NCI-H2227 treated with DMSO at 0.1 percent for 48 hours (cell line): ENCODE results near the gene LMAN2.

Experiments used
- DNase-seq: peaks from one replicate; lab custom pipeline; 2025; lab: John Stamatoyannopoulos, UW

The LMAN2 gene

DNA sequence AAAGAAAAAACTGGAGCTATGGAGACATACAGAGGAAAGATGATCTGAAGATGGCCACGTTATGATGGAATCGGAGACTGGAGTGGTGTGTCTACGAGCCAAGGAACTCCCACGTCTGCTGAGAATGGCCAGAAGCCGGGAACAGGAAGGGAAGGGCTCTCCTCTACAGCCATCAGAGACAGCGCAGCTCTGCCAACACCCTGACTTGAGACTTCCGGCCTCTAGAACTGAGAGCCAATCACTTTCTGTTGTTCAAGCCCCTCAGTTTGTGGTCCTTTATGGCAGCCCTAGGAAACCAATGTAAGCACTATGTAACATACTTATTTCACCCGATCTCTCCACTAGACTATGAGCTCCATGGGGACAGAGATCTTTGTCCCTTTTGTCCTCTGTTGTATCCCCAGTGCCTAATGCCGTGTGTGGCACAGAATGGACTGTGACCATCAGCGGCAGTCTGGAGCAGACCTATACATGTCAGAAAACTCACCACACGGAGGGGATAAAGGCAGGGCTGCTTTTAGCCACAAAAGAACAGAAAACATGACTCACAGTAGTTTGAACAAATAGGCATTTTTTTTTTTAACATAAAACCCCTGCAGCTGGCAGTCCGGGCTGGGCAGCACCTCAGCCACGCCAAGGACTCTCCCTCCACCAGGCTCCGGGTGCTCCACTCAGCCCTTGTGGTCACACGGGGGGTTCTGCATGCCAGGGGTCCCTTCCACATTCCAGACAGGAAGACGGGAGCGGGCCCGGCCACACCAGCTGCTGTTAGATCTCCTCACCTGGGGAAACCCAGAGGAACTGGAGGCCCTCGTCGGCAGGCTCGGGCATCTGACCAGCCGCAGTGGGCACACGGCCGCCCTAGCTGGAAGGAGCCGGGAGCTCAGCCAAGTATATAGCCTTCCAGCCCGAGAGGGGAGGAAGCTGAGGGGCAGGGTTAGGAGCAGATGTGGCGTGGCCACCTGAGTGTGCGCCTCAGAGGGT lies 23.6 kb downstream of the LMAN2 start:
- no peak for DNase-seq

DNA sequence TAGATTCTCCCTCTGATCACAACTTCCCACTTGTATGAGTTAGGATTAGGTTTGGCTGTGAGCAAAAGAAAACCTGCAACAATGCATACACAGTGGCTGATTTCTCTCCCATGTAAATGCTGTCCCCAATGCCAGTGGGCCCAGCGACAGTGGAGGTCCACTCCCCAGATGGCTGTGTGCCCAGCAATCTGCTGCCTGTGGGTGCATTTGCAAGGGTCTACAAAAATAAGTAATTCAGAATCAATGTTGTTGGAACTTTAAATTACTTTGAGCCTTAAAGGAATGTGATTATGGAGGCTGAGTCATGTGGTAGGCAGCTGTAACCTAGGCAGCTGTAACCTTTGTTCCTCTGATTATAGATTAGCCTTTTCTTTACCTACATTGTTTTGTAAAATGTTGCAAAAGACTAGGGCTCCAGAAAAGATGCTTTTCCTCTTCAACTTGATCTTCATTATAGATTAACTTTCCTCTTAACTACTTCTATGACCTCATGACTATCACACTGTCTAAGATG lies 25.5 kb downstream of the LMAN2 start:
- no peak for DNase-seq

DNA sequence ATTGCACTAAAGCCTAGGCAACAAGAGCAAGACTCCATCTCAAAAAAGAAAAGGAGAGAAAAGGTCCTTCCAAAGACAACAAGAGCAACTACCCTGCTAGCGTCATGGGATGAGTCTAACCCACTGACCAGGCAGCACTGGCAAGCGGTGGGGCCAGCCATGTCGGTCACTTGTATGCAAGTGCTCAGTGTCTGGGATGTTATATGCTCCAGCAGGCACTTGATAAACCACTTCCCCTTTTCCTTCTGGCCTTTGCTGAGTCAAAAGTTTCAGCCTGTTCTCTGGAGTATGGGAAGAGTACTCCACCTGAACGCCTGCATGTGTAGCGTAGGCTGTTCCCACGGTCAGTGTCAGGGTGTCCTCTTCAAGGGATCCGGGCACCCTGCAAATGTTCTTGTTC lies 30.6 kb downstream of the LMAN2 start:
- DNase-seq, result no peak

DNA sequence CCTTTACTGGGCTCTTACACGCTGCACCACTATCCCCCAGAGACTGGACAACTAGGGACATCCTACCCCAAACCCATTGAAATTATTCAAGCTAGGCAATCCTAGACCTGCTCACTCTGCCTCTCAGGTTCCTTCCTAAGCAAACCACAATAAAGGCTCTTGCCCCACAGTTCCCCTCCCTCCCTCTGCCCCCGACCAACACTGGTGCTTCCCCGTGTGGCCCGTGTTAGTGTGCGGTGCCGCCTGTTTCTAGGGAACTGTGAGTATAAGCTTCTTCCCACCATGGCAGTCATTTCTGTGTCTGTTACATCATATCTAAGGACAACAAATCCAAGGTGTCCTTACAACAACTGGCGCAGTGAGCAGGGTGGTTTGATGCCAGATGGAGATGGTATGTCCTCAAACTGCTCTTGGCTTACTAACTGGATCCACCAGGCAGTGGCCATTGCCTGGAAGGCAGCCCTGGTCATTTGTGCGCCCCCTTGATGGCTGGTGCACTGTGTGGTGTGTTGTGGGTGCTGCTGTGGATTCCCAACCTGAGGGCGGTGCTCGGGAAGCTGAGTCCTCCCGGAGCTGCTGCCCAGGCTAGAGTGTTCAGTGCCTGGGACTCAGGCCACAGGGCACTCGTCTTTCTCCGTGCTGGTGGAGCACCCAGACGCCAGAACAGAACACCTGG lies 31.4 kb downstream of the LMAN2 start:
- DNase-seq, result no peak

DNA sequence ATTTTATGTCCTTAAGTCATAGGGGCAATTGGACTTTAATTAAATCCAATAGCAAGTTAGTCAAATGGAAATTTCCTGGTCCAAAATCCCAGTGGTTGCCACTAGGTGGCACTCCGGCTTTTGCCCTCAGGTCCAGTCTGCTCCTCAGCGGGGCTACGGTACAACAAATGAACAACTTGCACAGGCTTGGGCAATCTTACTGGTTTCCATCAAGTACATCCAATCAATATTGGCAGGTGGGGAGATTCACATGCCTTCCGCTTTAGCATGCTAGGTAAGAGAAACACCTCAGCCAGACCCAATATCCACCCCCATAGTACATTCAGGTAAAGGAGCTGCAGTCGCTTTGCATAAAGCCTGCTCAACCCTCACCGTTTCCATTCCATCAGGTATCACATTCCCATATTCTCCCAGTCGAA lies 33.5 kb downstream of the LMAN2 start:
- no peak for DNase-seq

DNA sequence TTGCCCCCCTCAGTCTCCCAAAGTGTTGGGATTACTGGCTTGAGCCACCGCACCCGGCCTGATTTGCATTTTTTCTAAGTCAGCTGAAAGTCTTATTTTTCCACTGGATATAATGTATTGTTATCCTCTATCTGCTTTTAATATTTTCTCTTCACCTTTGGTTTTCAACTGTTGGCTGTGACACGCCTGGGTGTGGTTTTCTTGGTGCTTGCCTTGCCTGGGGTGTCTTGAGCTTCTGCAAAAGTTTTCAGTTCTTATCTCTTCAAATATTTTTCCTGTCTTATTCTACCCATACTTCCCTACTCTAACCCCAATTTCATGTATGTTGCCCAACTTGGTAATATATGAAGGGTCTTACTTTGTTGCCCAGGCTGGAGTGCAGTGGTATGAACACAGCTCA lies 35.5 kb downstream of the LMAN2 start:
- DNase-seq, result no peak

DNA sequence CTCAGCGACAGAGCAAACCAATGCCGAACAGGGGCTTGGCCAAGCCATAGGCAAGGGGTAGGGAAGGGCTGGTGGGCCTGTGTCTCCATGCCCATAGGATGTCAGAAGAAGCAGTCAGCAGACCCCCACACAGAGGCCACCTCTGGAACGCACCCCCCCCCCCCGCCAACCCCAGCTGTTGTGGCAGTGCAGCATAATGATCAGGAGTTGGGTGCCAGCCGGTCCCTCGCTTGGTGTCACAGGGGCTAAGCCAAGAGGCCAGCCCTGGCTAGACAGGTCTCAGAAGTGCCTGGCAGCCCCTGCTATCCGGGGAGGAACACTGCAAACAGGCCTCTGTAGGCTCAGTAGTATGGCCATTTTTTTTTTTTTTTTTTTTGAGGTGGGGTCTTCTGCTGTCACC lies 36.1 kb downstream of the LMAN2 start:
- DNase-seq, result no peak

DNA sequence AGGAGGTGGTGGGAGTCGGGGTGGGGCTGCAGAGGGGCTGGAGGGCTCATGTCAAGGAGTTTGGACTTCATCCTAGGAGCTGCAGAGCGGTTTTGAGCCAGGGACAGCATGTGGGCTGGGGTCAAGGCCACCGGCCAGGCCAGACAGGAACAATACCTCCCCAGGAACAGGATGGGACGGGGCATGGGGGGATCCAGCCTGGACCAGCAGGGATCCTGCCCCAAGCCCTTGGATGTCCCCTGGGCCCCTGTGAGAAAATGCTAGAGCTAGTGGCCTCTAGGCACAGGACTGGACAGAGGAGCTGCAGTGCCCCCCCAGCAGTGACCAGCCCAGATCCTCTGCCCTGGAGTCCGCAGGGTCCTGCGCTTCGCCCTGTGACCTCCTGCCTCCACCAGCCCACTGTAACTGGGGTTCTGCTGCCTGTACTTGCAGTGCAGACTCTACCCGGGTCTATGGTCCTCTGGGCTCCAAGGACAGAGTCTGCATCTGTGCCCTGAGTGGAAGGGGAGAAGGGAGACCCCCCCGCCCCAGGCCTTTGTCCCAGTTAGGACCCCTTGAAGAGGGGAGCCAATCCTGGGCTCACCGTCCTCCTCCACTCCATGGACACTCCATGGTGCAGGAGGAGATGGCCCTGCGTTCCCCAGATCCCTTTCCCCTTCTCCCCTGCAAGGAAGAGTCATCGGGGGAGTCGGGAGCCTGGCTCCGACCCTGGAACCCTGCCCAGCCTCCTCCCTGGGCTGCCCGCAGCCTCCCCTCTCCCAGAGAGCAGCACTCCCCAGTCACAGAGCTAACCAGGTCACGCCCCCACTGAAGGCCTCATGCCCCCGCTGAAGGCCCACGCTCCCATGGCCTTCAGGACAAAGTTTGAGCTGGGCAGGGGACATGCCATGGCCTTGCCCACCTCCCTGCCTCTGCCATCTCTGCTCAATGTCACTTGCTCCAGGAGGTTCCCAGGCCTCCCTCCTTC lies 36.8 kb downstream of the LMAN2 start:
- no peak for DNase-seq

DNA sequence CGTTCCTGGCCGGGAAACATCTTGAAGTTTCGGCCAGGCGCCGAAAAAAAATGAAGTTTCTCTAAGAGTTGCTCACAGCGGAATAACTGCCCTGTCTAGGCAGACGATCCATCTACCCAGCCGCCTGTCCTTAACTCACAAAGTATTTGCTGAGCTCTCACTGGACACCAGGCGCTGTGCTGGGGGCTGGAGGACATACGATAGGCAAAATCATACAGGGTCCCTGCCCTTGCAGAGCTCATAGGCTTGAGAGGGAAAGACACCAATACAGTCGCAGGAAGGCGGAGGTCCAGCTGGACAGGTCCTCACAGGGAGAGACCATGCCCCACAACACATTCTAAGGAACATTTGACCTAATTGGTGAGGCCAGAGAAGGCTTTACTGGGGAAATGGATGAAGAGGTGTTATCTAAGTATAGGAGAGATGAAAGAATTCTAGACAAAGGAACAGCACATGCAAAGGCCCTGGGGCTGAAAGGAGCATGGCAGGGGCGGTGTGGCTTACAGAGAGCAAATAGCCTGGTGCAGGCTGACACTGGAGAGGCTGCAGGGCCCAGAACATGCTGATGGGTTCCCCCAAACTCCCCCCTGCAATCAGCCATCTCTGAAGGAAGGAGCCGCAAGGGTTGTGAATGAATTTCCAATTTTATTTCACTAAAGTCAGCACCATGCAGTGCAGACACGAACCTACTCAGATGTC lies 37.8 kb downstream of the LMAN2 start:
- DNase-seq, result no peak

DNA sequence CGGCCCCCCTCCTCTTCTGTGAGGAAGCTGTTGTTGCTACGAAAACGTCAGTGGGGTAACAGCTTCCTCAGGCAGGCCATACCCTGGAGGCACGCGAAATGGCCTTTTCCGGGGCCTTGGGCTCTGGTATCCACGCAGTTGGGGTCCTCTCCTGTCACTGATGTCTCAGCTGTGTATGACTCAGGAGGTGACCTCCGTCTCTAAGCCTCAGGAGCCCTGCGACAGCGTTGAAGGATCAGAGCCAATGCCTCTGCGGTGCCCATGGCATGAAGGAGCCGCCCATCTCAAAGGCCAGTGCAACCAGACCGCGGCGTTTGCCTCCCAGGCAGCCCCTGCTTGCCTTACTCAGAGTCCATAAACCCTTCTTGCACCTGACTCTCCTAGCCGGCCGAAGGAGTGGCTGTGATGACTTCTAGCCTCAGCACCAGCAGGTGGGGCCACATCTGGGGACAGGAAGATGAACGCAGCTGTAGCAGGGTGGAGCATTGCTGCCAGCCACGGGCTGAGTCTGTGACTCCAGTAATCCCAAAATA lies 38.8 kb downstream of the LMAN2 start:
- DNase-seq, result no peak

DNA sequence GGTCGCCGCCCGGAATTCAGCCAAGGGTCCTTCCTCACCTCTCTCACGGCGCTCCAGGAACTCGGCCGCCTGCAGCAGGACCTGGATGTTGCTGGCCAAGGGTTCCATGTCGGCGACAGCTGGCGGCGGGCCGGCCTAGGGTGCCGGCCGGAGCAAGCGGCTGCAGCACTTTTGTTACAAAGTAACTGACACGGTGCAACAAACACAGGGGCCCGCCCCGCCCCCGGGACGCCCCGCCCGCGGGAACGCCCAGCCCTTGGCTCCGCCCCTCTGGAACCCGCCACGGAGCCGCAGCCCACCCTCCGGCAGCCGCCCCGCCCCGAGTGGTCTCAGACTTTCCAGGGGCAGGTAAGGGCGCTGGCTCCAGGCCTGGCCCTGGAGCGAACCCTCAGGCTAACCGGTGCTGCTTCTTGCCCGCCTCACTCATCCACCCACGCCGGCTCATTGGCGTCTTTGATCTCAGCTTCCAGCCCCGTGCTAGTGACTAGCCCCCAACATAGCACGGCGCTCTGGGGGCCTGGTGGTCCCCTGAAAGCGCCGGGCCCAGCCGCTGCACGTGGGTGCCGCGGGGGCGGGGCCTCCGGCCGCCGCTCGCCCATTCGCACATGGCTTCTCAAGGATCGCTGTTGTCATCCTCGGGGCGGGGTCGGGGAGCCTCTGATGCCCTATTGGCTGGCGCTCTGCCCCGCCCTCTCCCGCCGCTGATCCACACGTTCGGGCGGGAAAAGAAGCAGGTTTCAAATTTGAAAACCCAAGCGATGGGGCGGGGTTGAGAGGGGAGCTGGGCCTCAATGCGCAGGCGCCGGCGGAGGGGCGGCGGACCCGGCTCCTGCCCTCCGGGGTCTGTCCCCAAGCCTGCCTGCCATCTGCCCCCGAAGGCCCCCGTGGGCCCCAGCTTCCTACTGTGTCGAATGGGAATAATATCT lies 39.5 kb downstream of the LMAN2 start, which contains the start of gene MXD3:
Gene MXD3, minus strand, starts transcription at position 176 of the 926 bp plus-strand sequence. Its CDS starts 68 bp downstream, at position 108.
- peak; percentile 93 for DNase-seq

DNA sequence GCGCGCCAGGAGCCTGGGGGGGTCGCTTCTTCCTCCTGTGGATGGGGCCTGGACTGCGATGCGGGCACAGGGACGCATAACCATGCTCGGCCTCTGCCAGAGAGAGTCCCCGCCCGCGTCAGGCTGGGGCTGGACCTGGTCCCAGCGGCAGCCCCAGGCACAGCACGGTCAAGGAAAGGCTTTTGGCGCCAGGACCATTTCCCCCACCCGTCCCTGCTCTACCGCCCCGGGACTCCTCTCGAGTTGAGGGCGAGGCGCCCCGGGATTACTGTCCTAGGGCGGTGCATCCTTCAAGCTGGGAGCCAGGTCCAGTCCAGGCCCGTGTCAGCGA lies 40.1 kb downstream of the LMAN2 start:
- no peak for DNase-seq

DNA sequence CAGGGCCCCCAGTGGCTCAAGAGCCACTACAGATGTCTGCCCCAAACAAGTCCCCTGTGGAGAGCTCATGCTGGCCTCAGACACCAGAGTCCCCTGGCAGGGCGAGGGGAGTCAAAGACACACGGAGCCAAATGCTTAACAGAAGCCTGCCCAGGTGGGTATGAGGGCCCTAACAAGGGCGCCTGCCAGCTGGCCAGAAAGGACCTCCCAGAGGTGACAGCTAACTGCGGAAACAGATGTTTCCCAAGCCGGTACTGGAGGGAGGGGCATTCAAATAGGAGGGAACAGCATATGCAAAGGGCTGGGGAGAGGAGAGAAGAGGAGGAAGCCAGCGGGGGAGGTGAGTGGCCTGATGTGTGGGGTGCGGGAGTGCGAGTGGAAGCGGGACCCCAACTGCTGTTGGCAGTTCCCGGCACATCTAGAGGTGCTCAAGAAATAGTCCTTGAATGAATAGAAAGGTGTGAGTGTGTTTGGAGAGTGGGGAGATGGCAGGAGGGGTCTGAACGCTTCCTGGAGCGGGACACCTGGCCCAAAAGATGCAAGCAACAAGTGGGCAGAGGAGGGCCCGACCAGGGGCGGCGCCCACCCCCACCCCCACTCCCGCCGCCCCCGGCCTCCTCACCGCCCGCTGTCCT lies 40.6 kb downstream of the LMAN2 start:
- no peak for DNase-seq

DNA sequence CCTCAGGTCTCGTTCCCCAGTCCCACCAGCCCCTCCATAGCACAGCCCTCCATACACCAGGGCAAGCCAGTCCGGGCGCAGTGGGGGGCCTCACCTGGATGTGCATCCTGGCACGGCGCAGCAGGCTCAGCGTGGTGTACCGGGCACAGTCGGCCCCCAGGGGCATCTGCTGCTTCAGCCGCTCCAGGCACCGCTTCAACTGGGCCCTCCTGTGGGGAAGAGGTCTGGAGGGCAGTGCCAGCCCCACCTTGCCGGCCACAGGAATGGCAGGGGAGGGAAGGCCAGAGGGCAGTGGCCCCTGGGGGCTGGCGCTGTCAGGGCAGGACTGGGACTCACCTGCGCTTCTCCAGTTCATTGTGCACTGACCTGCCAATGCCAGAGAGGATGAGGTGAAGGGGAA lies 41.1 kb downstream of the LMAN2 start:
- DNase-seq, result no peak

DNA sequence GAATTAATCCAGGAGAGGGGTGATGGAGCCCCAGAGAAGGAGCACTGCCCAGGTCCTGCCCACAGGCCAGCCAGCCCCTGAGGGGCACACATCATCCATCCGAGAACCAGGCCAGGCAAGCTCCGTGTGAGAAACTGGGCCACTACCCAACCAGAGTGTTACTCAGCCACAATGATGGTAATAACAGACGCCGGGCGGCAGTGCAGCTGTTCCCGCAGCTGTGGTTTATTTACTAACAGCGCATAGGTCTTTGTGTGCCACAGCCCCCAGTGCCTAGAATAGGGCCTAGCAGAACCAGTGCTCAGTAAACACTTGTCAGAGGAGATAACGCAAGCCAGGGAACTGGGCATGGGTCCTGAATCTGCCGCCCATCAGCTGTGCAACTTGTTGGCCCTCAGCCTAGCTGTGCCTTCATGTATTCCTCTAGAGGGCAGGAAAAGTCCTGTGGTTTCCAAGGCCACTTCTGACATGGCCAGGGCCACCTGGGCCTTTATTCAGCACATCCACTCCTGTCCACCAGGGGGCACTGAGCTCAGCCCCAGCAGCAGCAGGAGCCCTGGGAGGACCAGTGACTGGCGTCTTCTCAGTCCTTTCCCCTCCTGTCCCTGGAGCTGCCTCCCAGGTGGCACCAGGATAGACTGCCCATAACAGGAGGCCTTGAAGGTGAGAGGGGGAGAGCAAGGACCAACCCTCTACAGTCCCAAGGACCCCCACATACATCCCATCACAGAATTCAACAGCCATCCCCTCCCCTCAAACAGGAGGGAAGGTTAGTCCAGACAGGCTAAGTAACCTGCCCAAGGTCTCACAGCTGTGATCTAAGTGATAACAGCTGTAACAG lies 41.9 kb downstream of the LMAN2 start:
- DNase-seq, result peak; percentile 10

DNA sequence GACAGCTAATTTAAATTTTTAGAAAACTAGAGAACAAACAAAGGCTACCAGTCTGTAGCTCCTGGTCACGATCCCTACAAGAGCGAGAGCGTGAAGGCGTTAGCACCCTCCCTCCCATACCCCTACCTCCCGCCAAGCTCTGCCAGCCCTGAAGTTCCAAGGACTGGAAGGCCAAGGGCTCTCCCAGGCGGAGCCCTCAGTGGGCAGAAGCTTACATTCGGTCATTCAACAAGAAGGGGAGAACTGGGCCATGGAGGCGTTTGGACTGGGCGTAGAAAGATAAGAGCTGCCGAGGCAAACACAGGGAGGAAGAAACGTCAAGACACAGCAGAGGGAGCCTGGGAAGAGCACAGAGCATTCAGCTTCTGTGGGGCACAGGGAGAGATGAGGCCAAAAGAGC lies 42.7 kb downstream of the LMAN2 start:
- no peak for DNase-seq

DNA sequence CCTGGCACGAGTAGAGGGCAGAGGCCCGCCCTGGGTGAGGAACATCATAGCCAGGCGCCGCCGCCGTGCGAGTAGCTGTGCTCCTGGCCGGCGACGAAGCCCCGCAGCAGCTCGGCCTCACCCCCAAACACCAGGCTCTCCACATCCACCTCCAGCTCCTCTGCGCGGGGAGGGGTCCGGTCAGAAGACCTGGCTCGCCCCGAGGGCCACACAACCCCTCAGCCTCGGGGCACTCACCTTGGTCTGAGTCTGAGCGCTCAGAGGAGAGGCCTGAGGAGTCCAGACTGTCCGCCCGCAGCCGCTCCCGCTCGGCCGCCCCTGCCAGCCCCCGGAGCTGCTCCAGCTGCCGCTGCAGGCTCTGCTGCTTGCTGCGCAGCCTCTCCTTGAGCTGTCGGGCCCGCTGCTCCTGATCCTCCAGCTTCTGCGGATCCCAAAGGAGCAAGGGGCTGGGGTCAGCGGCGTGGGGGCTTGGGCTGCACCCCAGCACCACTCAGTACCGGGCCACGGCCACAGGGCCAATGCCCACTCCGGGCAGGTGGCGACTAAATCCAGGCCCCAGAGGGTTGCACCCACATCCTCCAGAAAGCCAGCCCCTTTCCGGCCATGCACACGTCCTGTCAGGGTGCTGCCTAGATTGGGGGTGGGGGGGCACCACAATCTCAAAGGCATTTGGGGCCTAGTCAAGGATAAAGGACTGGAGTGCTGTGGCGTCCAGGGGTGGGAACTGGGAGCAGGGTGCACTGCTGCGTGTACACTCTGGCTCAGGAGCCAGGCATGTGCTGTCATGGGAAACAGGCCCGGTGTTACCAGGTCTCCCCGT lies 43.7 kb downstream of the LMAN2 start:
- no peak for DNase-seq
